Upper lobe of left lung (tissue), 6 donors: ENCODE results near the gene BCL2. TPM values are rescaled to one million over a fixed set of nuclear protein-coding genes. Genes with fewer than 3 reads are reported as not detected.

Source experiments
- ATAC-seq, 2 donors: fragments of 200-7000 bp; cut with Tn5 transposase; one replicate each; pipeline ENCODE4 v1.9.1; 2022; ENCODE audit warnings: mild to moderate bottlenecking in 2 of 2, moderate library complexity in 2 of 2; ENCODE audit not compliant: low FRiP score in 2 of 2
- DNase-seq, 2 donors: peaks; one replicate each; pipeline ENCODE4 v3.0.0-alpha.2; 2019 to 2020
- H3K27ac ChIP-seq, 4 donors: fragments of 200-600 bp; sonication (generic); one replicate each; pipeline ENCODE4 v1.5.1; 2016 to 2019
- H3K27me3 ChIP-seq, 4 donors: fragments of 200-600 bp; sonication (generic); one replicate each; pipeline ENCODE4 v1.5.1; 2017 to 2019
- H3K36me3 ChIP-seq, 4 donors: fragments of 200-600 bp; sonication (generic); one replicate each; pipeline ENCODE4 v1.5.1; 2016 to 2019
- H3K4me1 ChIP-seq, 4 donors: fragments of 200-600 bp; sonication (generic); one replicate each; pipeline ENCODE4 v1.5.1; 2018 to 2019
- H3K4me3 ChIP-seq, 4 donors: fragments of 200-600 bp; sonication (generic); one replicate each; pipeline ENCODE4 v1.5.1; 2017 to 2019; ENCODE audit warnings: mild to moderate bottlenecking in 2 of 4, moderate library complexity in 1 of 4
- H3K9me3 ChIP-seq, 4 donors: fragments of 200-600 bp; sonication (generic); one replicate each; pipeline ENCODE4 v1.5.1; 2018 to 2019
- CTCF ChIP-seq, 6 experiments: fragments of 450-650 bp in 4 of 6; fragments of 200-600 bp in 2 of 6; sonication (generic) in 2 of 6; IDR thresholded peaks; one replicate each; pipeline ENCODE4 v1.5.1; 2016 to 2019; ENCODE audit warnings: antibody characterized with exemption in 6 of 6
- EP300 ChIP-seq, 4 donors: sonication (generic); formaldehyde crosslinking; IDR thresholded peaks; one replicate each; pipeline ENCODE4 v1.5.1; 2017; ENCODE audit warnings: antibody characterized with exemption in 4 of 4, control low read depth in 2 of 4
- POLR2A ChIP-seq, 4 donors: fragments of 450-650 bp; IDR thresholded peaks; one replicate each; pipeline ENCODE4 v1.5.1; 2016 to 2017; ENCODE audit warnings: antibody characterized with exemption in 4 of 4, mild to moderate bottlenecking in 2 of 4
- POLR2AphosphoS5 ChIP-seq, 2 donors: sonication (generic); formaldehyde crosslinking; IDR thresholded peaks; one replicate each; pipeline ENCODE4 v1.5.1; 2017; ENCODE audit warnings: antibody characterized with exemption in 2 of 2
- WGBS, 2 donors: methylation state at CpG; one replicate each; pipeline ENCODE4 v1.1.5; 2017 to 2018; 5-methylcytosine and 5-hydroxymethylcytosine counted together
- total RNA-seq, 6 donors: library from RNA; depleted of rRNA in 4 of 6; stranded (reverse); fragments of >200 nt in 4 of 6; gene quantifications; one replicate each; pipeline versions ENCODE4 v1.1.0 to v1.2.1, GENCODE V29; 2016 to 2021
- donor health status: DM: no; HTN: no; CAD: no; lungs with moderate emphysema.
- donor health status: DM: no; HTN: yes; CAD: no; lungs with severe emphysema.

Gene BCL2
- total RNA-seq, 6 donors from 2014 or later: 5.9 to 19.9 (median 11.4) TPM

GRCh38 chr18:63105636-63106316, 213.8 kb downstream of the BCL2 start:
- no peak for DNase-seq
- H3K9me3 ChIP-seq: no peaks in the 10 kb centered on the region
- no peaks in the 10 kb centered on the region for H3K36me3 ChIP-seq
- WGBS, 2 donors: 95 to 96% methylated on average over 13 to 14 of the region's 14 CpGs
- H3K4me1 ChIP-seq: peaks cover 0 to 1% (median 0%) of the 10 kb centered on the region in 4 donors
- no peak overlapping the region for H3K4me3 ChIP-seq
- no peak overlapping the region for H3K27ac ChIP-seq
- ATAC-seq: no peak
- TF ChIP-seq CTCF (IDR thresholded peaks at IDR 0.05): no peak
- TF ChIP-seq EP300 (IDR thresholded peaks at IDR 0.05): no peak
- no peak for TF ChIP-seq POLR2A (IDR thresholded peaks at IDR 0.05)
- TF ChIP-seq POLR2AphosphoS5 (IDR thresholded peaks at IDR 0.05): no peak
- H3K27me3 ChIP-seq: no peaks in the 10 kb centered on the region

GRCh38 chr18:63104868-63105267, 214.7 kb downstream of the BCL2 start:
- Histone ChIP-seq H3K9me3 (no peaks in the 10 kb centered on the region), H3K4me3 (no peak overlapping the region), H3K27me3 (no peaks in the 10 kb centered on the region), H3K4me1 (peaks cover 0 to 11% (median 7%) of the 10 kb centered on the region in 4 donors), H3K36me3 (no peaks in the 10 kb centered on the region), H3K27ac (no peak overlapping the region)
- 96 to 97% methylated on average over 12 of the region's 12 CpGs for WGBS, 2 donors
- TF ChIP-seq POLR2A (IDR thresholded peaks at IDR 0.05) (no peak), POLR2AphosphoS5 (IDR thresholded peaks at IDR 0.05) (no peak), CTCF (IDR thresholded peaks at IDR 0.05) (no peak), EP300 (IDR thresholded peaks at IDR 0.05) (no peak)
- ATAC-seq: no peak
- DNase-seq: no peak

- H3K4me3 ChIP-seq: no peak overlapping the region
- H3K27ac ChIP-seq: no peak overlapping the region
- TF ChIP-seq CTCF (IDR thresholded peaks at IDR 0.05): no peak
- no peak for TF ChIP-seq EP300 (IDR thresholded peaks at IDR 0.05)
- no peak for TF ChIP-seq POLR2AphosphoS5 (IDR thresholded peaks at IDR 0.05)
- TF ChIP-seq POLR2A (IDR thresholded peaks at IDR 0.05): no peak
- ATAC-seq (no peak), DNase-seq (no peak)
- no peaks in the 10 kb centered on the region for H3K9me3 ChIP-seq
- no peaks in the 10 kb centered on the region for H3K27me3 ChIP-seq
- H3K36me3 ChIP-seq: no peaks in the 10 kb centered on the region
- WGBS, 2 donors: 76 to 79% methylated on average over 7 of the region's 7 CpGs
- H3K4me1 ChIP-seq: peaks cover 0 to 23% (median 19%) of the 10 kb centered on the region in 4 donors
These were observed 216.4 kb downstream of the BCL2 start for GRCh38 chr18:63102941-63103744.

- ATAC-seq (no peak), DNase-seq (no peak)
- Histone ChIP-seq H3K4me3 (no peak overlapping the region), H3K4me1 (peaks cover 0 to 23% (median 19%) of the 10 kb centered on the region in 4 donors), H3K27ac (no peak overlapping the region), H3K9me3 (no peaks in the 10 kb centered on the region), H3K27me3 (no peaks in the 10 kb centered on the region), H3K36me3 (no peaks in the 10 kb centered on the region)
- 89 to 90% methylated on average over 7 of the region's 7 CpGs for WGBS, 2 donors
- TF ChIP-seq POLR2AphosphoS5 (IDR thresholded peaks at IDR 0.05): no peak
- no peak for TF ChIP-seq CTCF (IDR thresholded peaks at IDR 0.05)
- no peak for TF ChIP-seq EP300 (IDR thresholded peaks at IDR 0.05)
- TF ChIP-seq POLR2A (IDR thresholded peaks at IDR 0.05): no peak
These were observed 218.9 kb downstream of the BCL2 start for GRCh38 chr18:63100630-63101055.
